Left ventricle myocardium inferior (tissue), 1 donor: Measurements from ENCODE around the gene PIEZO1. TPM values are rescaled to one million over a fixed set of nuclear protein-coding genes. Genes with fewer than 3 reads are reported as not detected.
"Not testable (repeated sequence)": the region's sequence is repeated elsewhere in the genome, so short reads cannot be mapped to it uniquely, and the experiment has no call there.

Experiments used
- DNase-seq: peaks from one replicate; pipeline ENCODE4 v3.0.0-alpha.2; 2020
- H3K27ac ChIP-seq: fragments of 200-600 bp; replicated peaks from 2 replicates; pipeline ENCODE4 v1.8.0; 2021
- H3K27me3 ChIP-seq: fragments of 200-600 bp; 2 replicates; pipeline ENCODE4 v1.8.0; 2021; ENCODE audit warnings: low read depth
- H3K36me3 ChIP-seq: fragments of 200-600 bp; 2 replicates; pipeline ENCODE4 v1.8.0; 2021
- H3K4me1 ChIP-seq: fragments of 200-600 bp; 2 replicates; pipeline ENCODE4 v1.8.0; 2021
- H3K4me3 ChIP-seq: fragments of 200-600 bp; 2 replicates; pipeline ENCODE4 v1.8.0; 2021; ENCODE audit warnings: mild to moderate bottlenecking, moderate library complexity
- H3K9me3 ChIP-seq: fragments of 200-600 bp; replicated peaks from 2 replicates; pipeline ENCODE4 v1.8.0; 2021
- intact Hi-C: fragments of 100-400 bp; cut with micrococcal nuclease; formaldehyde crosslinking; loops from one replicate; pipeline ENCODE4 v1.11.0; 2022
- total RNA-seq: library from RNA; stranded (reverse); fragmentation: NEBNext Ultra II Directional; extraction: Animal tissue kit (Norgen Biotek cat#: 25700); gene quantifications from one replicate; pipeline ENCODE4 v1.2.1, GENCODE V29; 2021
- TF ChIP-seq, protein P1 (sequence below): fragments of 200-600 bp; IDR thresholded peaks from 2 replicates; pipeline ENCODE4 v1.8.0; 2021; ENCODE audit warnings: antibody characterized with exemption, mild to moderate bottlenecking, borderline replicate concordance
- donor health status: DM: no; HTN: yes; CAD: no; lungs with severe emphysema.

PIEZO1 gene
- total RNA-seq, 1 donor from 2014 or later: 17.1 TPM

DNA sequence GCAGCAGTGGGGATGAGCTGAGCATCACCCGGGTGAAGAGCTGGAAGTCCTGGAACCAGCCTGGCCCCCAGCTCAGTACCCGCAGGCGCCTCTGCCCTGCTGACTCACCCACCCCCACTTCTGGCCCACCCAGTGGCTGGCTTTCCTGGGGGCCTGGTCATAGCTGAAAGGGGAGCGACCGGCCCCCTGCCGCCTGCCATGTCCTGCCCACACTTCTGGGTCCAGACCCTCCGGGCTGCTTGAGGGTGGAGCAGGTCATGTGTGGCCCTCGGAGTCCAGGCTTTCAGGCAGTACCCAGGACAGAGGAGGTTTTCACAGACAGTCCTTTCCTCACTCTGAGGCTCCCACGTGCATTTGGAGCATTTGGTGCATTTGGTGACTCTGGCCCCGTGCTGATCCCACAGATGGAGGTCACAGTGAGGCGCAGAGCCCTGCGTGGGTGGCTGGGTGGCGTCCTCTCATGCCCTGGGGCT lies 7.1 kb upstream of the PIEZO1 start:
- no peaks in the 10 kb centered on the region for H3K36me3 ChIP-seq
- no peak overlapping the region for H3K27ac ChIP-seq
- TF ChIP-seq, protein P1, sequence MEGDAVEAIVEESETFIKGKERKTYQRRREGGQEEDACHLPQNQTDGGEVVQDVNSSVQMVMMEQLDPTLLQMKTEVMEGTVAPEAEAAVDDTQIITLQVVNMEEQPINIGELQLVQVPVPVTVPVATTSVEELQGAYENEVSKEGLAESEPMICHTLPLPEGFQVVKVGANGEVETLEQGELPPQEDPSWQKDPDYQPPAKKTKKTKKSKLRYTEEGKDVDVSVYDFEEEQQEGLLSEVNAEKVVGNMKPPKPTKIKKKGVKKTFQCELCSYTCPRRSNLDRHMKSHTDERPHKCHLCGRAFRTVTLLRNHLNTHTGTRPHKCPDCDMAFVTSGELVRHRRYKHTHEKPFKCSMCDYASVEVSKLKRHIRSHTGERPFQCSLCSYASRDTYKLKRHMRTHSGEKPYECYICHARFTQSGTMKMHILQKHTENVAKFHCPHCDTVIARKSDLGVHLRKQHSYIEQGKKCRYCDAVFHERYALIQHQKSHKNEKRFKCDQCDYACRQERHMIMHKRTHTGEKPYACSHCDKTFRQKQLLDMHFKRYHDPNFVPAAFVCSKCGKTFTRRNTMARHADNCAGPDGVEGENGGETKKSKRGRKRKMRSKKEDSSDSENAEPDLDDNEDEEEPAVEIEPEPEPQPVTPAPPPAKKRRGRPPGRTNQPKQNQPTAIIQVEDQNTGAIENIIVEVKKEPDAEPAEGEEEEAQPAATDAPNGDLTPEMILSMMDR: no peak
- H3K9me3 ChIP-seq: no peaks in the 10 kb centered on the region
- intact Hi-C loops: no loop called here
- peaks cover 66% of the 10 kb centered on the region for H3K27me3 ChIP-seq
- no peak overlapping the region for H3K4me3 ChIP-seq
- H3K4me1 ChIP-seq: peaks cover 5% of the 10 kb centered on the region
- DNase-seq: no peak

DNA sequence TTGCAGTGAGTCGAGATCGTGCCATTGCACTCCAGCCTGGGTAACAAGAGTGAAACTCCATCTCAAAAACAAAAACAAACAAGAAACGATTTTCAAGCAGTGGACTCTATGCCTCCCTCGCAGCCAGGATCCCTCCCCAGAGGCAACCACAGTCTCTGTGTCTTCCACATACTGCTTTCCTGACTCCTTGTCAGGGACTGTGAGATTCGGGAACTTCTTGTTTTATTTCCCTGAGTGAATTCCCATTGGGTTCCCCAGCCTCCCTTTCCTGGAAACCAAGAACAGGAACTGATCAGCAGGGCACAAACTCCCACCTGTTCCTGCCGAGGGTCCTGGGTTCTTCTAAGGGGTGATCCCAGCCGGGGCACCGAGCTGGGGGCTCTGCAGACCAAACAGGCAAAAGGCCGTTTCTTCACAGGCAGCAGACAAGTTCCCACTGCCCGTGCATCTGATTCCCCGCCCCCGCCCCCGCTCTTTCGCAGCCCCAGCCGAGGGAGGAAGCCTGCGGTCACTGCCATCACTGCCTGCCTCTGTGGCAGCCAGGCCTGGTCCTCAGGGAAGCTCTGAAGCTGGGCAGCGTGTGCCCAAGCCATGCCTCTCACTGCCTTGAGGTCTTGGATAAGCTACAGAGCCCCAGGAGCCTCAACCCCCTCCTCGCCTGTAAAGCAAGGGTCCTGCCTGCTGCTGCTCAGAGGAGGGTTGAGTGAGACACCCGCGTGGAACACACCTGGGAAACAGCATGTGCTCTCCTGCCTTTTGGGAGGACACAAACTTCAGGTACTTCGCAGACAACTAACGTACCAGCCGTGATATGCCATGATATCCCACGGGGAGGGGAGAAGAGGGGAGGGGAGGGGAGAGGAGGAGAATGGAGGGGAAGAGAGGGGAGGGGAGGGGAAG lies 5.5 kb upstream of the PIEZO1 start:
- TF ChIP-seq, protein P1: no peak
- H3K27ac ChIP-seq: peak overlapping the region; percentile 9
- H3K4me1 ChIP-seq: peaks cover 6% of the 10 kb centered on the region
- no peaks in the 10 kb centered on the region for H3K36me3 ChIP-seq
- H3K27me3 ChIP-seq: peaks cover 69% of the 10 kb centered on the region
- H3K4me3 ChIP-seq: no peak overlapping the region
- intact Hi-C loops: no loop called here
- peak; percentile 52 for DNase-seq
- H3K9me3 ChIP-seq: no peaks in the 10 kb centered on the region

DNA sequence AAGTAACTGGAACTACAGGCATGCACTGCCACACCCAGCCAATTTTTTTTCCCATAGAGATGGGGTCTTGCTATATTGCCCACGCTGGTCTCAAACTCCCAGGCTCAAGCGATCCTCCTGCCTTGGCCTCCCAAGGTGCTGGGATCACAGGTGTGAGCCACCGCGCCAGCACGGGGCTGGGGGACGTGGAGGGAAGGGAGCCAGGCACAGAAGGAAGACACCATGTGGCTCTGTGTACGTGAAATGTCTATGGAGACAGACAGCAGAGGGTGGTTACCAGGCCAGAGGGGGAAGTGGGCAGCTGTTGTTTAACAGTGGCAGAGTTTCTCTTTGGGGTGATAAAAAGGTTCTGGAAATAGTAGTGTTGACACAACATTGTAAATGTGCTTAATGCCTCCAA lies 4.6 kb upstream of the PIEZO1 start:
- no peak overlapping the region for H3K27ac ChIP-seq
- DNase-seq: no peak
- intact Hi-C loops: no loop called here
- H3K4me3 ChIP-seq: no peak overlapping the region
- TF ChIP-seq, protein P1: no peak
- peaks cover 14% of the 10 kb centered on the region for H3K4me1 ChIP-seq
- H3K9me3 ChIP-seq: no peaks in the 10 kb centered on the region
- no peaks in the 10 kb centered on the region for H3K36me3 ChIP-seq
- H3K27me3 ChIP-seq: peaks cover 72% of the 10 kb centered on the region

DNA sequence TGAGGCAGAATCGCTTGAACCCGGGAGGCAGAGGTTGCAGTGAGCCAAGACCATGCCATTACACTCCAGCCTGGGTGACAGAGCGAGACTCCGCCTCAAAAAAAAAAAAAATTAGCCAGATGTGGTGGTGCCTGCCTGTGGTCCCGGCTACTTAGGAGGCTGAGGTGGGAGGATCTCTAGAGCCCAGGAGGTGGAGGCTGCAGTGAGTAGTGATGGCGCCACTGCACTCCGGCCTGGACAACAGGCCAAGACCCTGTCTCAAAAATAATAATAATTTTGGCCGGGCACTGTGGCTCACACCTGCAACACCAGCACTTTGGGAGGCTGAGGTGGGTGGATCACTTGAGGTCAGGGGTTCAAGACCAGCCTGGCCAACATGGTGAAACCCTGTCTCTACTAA lies 3.7 kb upstream of the PIEZO1 start:
- Histone ChIP-seq H3K27me3 (peaks cover 65% of the 10 kb centered on the region), H3K4me1 (peaks cover 23% of the 10 kb centered on the region)
- DNase-seq, H3K9me3 ChIP-seq, H3K27ac ChIP-seq, H3K4me3 ChIP-seq, H3K36me3 ChIP-seq, intact Hi-C loops: not testable (repeated sequence)

DNA sequence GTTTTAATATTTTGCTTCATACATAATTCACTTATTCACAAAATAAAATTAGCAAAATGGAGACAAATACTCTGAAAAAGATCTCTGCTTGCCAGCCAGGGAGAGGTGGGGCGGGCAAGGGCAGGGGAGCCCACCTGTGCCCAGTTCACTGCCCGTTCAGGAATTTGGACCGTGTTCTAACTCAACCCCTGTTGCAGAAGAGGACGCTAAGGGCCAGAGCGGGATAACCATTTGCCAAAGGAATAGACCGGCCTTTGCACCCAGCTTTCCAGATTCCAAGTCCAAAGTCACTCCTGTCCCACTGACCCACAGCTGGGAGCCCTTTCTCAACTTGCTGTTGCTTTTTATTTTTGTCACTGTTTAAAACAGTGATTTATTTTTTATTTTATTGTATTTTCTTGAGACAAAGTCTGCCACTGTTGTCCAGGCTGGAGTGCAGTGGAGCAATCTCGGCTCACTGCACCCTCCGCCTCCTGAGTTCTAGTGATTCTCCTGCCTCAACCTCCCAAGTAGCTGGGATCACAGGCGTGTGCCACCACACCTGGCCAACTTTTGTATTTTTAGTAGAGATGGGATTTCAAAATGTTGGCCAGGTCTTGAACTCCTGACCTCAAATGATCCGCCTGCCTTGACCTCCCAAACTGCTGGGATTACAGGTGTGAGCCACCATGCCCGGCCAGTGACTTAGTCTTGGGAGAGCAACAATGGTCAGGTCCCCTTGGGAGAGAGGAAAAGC lies 2.7 kb upstream of the PIEZO1 start:
- DNase-seq: no peak
- Histone ChIP-seq H3K4me3 (no peak overlapping the region), H3K36me3 (no peaks in the 10 kb centered on the region), H3K4me1 (peaks cover 33% of the 10 kb centered on the region), H3K9me3 (no peaks in the 10 kb centered on the region), H3K27me3 (peaks cover 55% of the 10 kb centered on the region), H3K27ac (no peak overlapping the region)
- intact Hi-C loops: no loop called here
- TF ChIP-seq, protein P1: no peak

DNA sequence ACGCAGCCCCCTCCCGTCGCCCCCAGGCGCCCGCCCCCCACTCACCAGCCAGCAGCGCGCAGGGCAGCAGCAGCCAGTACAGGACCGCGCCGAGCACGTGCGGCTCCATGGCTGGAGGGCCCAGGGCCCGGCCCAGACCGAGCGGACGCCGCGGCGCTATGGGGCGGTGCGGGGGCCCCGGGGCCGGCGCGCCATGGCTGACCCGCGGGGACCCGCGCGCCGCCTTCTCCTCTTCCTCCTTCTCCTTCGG lies 239 bp downstream of the PIEZO1 start:
- Histone ChIP-seq H3K36me3 (no peaks in the 10 kb centered on the region), H3K27ac (peak overlapping the region; percentile 94), H3K9me3 (no peaks in the 10 kb centered on the region), H3K4me3 (peak overlapping the region; percentile 81), H3K4me1 (peaks cover 57% of the 10 kb centered on the region), H3K27me3 (peaks cover 32% of the 10 kb centered on the region)
- no peak for DNase-seq
- intact Hi-C loops: loop anchor here (5.0 kb wide), 1 partner anchor 42 kb away; no protein-coding TSS in a partner anchor
- TF ChIP-seq, protein P1: no peak
